ENCODE results near the gene MAP3K12. TPM values are rescaled to one million over a fixed set of nuclear protein-coding genes. Genes with fewer than 3 reads are reported as not detected.
A peak's percentile ranks its signal among the peaks of the same experiment; 100 is the strongest.

Gene MAP3K12
- total and polyA plus RNA-seq, 2 of the 13 experiments (the other 11 are each of a cell fraction or from before 2014, with no cell fraction given): 0.20 to 1.1 TPM

DNA sequence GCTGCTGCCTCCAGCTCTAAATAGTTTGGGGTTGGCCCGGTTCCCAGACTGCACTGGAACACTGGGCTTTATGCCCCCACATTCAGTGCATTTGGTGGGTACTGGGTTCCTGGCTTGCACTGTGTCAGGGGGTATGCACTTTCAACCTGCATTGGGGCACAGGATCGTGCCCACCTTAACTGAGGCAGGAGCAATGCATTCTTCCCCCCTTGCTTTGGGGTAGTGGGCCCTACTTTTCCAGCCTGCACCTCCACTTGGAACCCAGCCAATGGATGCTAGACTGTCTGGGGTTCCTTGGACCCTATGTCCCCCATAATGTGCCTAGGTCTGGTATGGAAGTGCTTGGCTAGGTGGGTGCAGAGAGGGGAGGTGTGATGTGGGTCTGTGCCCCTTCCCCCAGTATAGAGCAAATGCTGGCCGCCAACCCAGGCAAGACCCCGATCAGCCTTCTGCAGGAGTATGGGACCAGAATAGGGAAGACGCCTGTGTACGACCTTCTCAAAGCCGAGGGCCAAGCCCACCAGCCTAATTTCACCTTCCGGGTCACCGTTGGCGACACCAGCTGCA lies 2.4 kb upstream of the MAP3K12 start (continued):
- TF ChIP-seq ZNF292 (CRISPR knock-in tag; IDR thresholded peaks at IDR 0.05; ENCODE audit: borderline replicate concordance, low read depth): no peak
- 0 out of 2 replicates have a peak, but pooled peaks have one; percentile 9 for TF ChIP-seq MIER3 (CRISPR knock-in tag; IDR thresholded peaks at IDR 0.05; ENCODE audit: borderline replicate concordance)
- no peak for TF ChIP-seq ZNF773 (CRISPR knock-in tag; IDR thresholded peaks at IDR 0.05; ENCODE audit: borderline replicate concordance)
- 0 out of 2 replicates have a peak, but pooled peaks have one; percentile 31 for TF ChIP-seq BRCA1 (CRISPR knock-in tag; IDR thresholded peaks at IDR 0.05)
- no peak for TF ChIP-seq AKAP8 (CRISPR knock-in tag; IDR thresholded peaks at IDR 0.05)
- peak; percentile 76; the same call in 1 of the 2 replicates for TF ChIP-seq IRX3 (CRISPR knock-in tag; IDR thresholded peaks at IDR 0.05; ENCODE audit: borderline replicate concordance, low read depth)
- no peak for TF ChIP-seq RFX5 (IDR thresholded peaks at IDR 0.05; ENCODE audit: low read depth, low read length)
- no peak for TF ChIP-seq MYC (CRISPR knock-in tag; IDR thresholded peaks at IDR 0.05; ENCODE audit: borderline replicate concordance)
- TF ChIP-seq CREB1 (IDR thresholded peaks at IDR 0.05): no peak
- no peak for TF ChIP-seq CREB1 (CRISPR knock-in tag; IDR thresholded peaks at IDR 0.05)
- peak; percentile 19; the same call in 1 of the 2 replicates for TF ChIP-seq CCDC6 (CRISPR knock-in tag; IDR thresholded peaks at IDR 0.05)
- TF ChIP-seq ETV6 (CRISPR knock-in tag; conservative IDR thresholded peaks at IDR 0.05): no peak
- no peak for TF ChIP-seq HNRNPUL1 (IDR thresholded peaks at IDR 0.05; ENCODE audit: low read depth, low read length)
- TF ChIP-seq, protein P1, sequence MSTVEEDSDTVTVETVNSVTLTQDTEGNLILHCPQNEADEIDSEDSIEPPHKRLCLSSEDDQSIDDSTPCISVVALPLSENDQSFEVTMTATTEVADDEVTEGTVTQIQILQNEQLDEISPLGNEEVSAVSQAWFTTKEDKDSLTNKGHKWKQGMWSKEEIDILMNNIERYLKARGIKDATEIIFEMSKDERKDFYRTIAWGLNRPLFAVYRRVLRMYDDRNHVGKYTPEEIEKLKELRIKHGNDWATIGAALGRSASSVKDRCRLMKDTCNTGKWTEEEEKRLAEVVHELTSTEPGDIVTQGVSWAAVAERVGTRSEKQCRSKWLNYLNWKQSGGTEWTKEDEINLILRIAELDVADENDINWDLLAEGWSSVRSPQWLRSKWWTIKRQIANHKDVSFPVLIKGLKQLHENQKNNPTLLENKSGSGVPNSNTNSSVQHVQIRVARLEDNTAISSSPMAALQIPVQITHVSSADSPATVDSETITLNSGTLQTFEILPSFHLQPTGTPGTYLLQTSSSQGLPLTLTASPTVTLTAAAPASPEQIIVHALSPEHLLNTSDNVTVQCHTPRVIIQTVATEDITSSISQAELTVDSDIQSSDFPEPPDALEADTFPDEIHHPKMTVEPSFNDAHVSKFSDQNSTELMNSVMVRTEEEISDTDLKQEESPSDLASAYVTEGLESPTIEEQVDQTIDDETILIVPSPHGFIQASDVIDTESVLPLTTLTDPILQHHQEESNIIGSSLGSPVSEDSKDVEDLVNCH (CRISPR knock-in tag; IDR thresholded peaks at IDR 0.05): 0 out of 2 replicates have a peak, but pooled peaks have one; percentile 29
- no peak for TF ChIP-seq GTF3A (CRISPR knock-in tag; conservative IDR thresholded peaks at IDR 0.05)
- TF ChIP-seq, protein P2, sequence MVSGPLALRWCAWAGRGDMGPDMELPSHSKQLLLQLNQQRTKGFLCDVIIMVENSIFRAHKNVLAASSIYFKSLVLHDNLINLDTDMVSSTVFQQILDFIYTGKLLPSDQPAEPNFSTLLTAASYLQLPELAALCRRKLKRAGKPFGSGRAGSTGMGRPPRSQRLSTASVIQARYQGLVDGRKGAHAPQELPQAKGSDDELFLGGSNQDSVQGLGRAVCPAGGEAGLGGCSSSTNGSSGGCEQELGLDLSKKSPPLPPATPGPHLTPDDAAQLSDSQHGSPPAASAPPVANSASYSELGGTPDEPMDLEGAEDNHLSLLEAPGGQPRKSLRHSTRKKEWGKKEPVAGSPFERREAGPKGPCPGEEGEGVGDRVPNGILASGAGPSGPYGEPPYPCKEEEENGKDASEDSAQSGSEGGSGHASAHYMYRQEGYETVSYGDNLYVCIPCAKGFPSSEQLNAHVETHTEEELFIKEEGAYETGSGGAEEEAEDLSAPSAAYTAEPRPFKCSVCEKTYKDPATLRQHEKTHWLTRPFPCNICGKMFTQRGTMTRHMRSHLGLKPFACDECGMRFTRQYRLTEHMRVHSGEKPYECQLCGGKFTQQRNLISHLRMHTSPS (CRISPR knock-in tag; IDR thresholded peaks at IDR 0.05; ENCODE audit: low read depth): 0 out of 2 replicates have a peak, but pooled peaks have one; percentile 3
- TF ChIP-seq, protein P3, sequence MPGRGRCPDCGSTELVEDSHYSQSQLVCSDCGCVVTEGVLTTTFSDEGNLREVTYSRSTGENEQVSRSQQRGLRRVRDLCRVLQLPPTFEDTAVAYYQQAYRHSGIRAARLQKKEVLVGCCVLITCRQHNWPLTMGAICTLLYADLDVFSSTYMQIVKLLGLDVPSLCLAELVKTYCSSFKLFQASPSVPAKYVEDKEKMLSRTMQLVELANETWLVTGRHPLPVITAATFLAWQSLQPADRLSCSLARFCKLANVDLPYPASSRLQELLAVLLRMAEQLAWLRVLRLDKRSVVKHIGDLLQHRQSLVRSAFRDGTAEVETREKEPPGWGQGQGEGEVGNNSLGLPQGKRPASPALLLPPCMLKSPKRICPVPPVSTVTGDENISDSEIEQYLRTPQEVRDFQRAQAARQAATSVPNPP (CRISPR knock-in tag; IDR thresholded peaks at IDR 0.05): 0 out of 2 replicates have a peak, but pooled peaks have one; percentile 20
- TF ChIP-seq ZMYM2 (CRISPR knock-in tag; IDR thresholded peaks at IDR 0.05): no peak
- TF ChIP-seq, protein P4, sequence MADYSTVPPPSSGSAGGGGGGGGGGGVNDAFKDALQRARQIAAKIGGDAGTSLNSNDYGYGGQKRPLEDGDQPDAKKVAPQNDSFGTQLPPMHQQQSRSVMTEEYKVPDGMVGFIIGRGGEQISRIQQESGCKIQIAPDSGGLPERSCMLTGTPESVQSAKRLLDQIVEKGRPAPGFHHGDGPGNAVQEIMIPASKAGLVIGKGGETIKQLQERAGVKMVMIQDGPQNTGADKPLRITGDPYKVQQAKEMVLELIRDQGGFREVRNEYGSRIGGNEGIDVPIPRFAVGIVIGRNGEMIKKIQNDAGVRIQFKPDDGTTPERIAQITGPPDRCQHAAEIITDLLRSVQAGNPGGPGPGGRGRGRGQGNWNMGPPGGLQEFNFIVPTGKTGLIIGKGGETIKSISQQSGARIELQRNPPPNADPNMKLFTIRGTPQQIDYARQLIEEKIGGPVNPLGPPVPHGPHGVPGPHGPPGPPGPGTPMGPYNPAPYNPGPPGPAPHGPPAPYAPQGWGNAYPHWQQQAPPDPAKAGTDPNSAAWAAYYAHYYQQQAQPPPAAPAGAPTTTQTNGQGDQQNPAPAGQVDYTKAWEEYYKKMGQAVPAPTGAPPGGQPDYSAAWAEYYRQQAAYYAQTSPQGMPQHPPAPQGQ (CRISPR knock-in tag; IDR thresholded peaks at IDR 0.05; ENCODE audit: borderline replicate concordance): no peak
- no peak for TF ChIP-seq ZNF138 (CRISPR knock-in tag; IDR thresholded peaks at IDR 0.05; ENCODE audit: low read depth)
- no peak for TF ChIP-seq SIX4 (CRISPR knock-in tag; IDR thresholded peaks at IDR 0.05)
- no peak for TF ChIP-seq NR2F2 (IDR thresholded peaks at IDR 0.05; ENCODE audit: borderline replicate concordance, low read depth)
- TF ChIP-seq DPF2 (CRISPR knock-in tag; IDR thresholded peaks at IDR 0.05; ENCODE audit: borderline replicate concordance, low read depth): no peak
- no peak for TF ChIP-seq ZNF232 (CRISPR knock-in tag; IDR thresholded peaks at IDR 0.05; ENCODE audit: borderline replicate concordance)

All from HepG2 (cell line).